HCT116 (cell line): ENCODE measurements around the gene NOXA1. TPM values are rescaled to one million over a fixed set of nuclear protein-coding genes. Genes with fewer than 3 reads are reported as not detected.
A peak's percentile ranks its signal among the peaks of the same experiment; 100 is the strongest.

ENCODE experiments used
- ATAC-seq: fragments of 200-7000 bp; cut with Tn5 transposase; 2 replicates; pipeline ENCODE4 v1.9.1; 2020; ENCODE audit warnings: mild to moderate bottlenecking, moderate library complexity
- BruUV-seq: library from RNA; stranded (reverse); fragments of 400-500 nt; replicated peaks from 2 replicates; lab custom pipeline; 2021; lab: Mats Ljungman, UMichigan
- CTCF ChIA-PET: fragments of 300-600 bp; sonication (Branson Sonifier 250); formaldehyde crosslinking; loops from one replicate; lab custom pipeline; 2021; ENCODE audit warnings: antibody characterized with exemption; lab: Charles Lee
- POLR2A ChIA-PET: fragments of 300-600, 350-600 bp; sonication (Branson Sonifier 250); formaldehyde crosslinking; loops from one replicate; lab custom pipeline; 2021; ENCODE audit warnings: antibody characterized with exemption; lab: Charles Lee
- RAD21 ChIA-PET, 2 experiments: fragments of 300-600 bp; sonication (Branson Sonifier 250); formaldehyde crosslinking; loops; one replicate each; lab custom pipeline; 2023; ENCODE audit warnings: low total read pairs in 2 of 2; ENCODE audit not compliant: uncharacterized antibody in 2 of 2, unreplicated experiment in 2 of 2, low non-redundant PET in 1 of 2; lab: Charles Lee
- DNase-seq: peaks from one replicate; pipeline ENCODE4 v3.0.0-alpha.2; 2010; ENCODE audit warnings: low read depth, low spot score
- H2AFZ ChIP-seq: fragments of 200-600 bp; shearing (Covaris generic), sonication (generic); 2 replicates; pipeline ENCODE4 v1.6.1; 2017; ENCODE audit warnings: low read depth, mixed run types, mixed read lengths, antibody characterized with exemption, low read length; ENCODE audit not compliant: poor library complexity, severe bottlenecking
- H3K27ac ChIP-seq: 2 replicates; pipeline ENCODE4 v1.5.1; 2012; ENCODE audit warnings: low read depth, low read length
- H3K27me3 ChIP-seq: fragments of 200-600 bp; sonication (generic); 2 replicates; pipeline ENCODE4 v1.6.1; 2016; ENCODE audit warnings: mixed run types, low read length, mixed read lengths; ENCODE audit not compliant: insufficient read depth
- H3K36me3 ChIP-seq, 2 experiments: fragments of 200-500 bp in 1 of 2; fragments of 200-600 bp in 1 of 2; sonication (Bioruptor generic) in 1 of 2; sonication (generic) in 1 of 2; 2 replicates each; pipeline versions ENCODE4 v1.5.1 to v1.6.1; 2014 to 2016; ENCODE audit warnings: low read length in 2 of 2, inconsistent platforms in 1 of 2, mixed read lengths in 1 of 2, mixed run types in 1 of 2; ENCODE audit not compliant: insufficient read depth in 2 of 2, control insufficient read depth in 1 of 2
- H3K4me1 ChIP-seq, 2 experiments: fragments of 200-600 bp in 1 of 2; sonication (generic) in 1 of 2; 2 replicates each; pipeline versions ENCODE4 v1.5.1 to v1.6.1; 2012 to 2017; ENCODE audit warnings: low read length in 2 of 2, inconsistent platforms in 1 of 2, mild to moderate bottlenecking in 1 of 2, mixed read lengths in 1 of 2, mixed run types in 1 of 2, moderate library complexity in 1 of 2; ENCODE audit not compliant: insufficient read depth in 2 of 2, control insufficient read depth in 1 of 2
- H3K4me2 ChIP-seq: fragments of 200-600 bp; sonication (generic); 2 replicates; pipeline ENCODE4 v1.6.1; 2017; ENCODE audit warnings: mixed run types, low read length, mixed read lengths
- H3K4me3 ChIP-seq, 2 experiments: fragments of 200-600 bp in 1 of 2; sonication (generic) in 1 of 2; replicated peaks in 1 of 2; 2 replicates each; pipeline ENCODE4 v1.5.1; 2011 to 2016; ENCODE audit warnings: low read length in 2 of 2, control low read depth in 1 of 2, low read depth in 1 of 2, mild to moderate bottlenecking in 1 of 2, mixed read lengths in 1 of 2, mixed run types in 1 of 2
- H3K79me2 ChIP-seq: fragments of 200-600 bp; sonication (generic); 2 replicates; pipeline ENCODE4 v1.6.1; 2017; ENCODE audit warnings: mild to moderate bottlenecking, mixed run types, low read length, moderate library complexity, mixed read lengths; ENCODE audit not compliant: insufficient read depth
- H3K9ac ChIP-seq: fragments of 200-600 bp; sonication (generic); 2 replicates; pipeline ENCODE4 v1.6.1; 2016; ENCODE audit warnings: low read length, mixed read lengths
- H3K9me2 ChIP-seq: fragments of 200-600 bp; sonication (generic), shearing (Covaris generic); 2 replicates; pipeline ENCODE4 v1.6.1; 2017; ENCODE audit warnings: mixed run types, mild to moderate bottlenecking, moderate library complexity; ENCODE audit not compliant: insufficient read depth
- H3K9me3 ChIP-seq, 2 experiments: fragments of 200-500 bp in 1 of 2; fragments of 200-600 bp in 1 of 2; sonication (Bioruptor generic) in 1 of 2; sonication (generic) in 1 of 2; 2 replicates each; pipeline ENCODE4 v1.6.1; 2014 to 2017; ENCODE audit warnings: low read length in 2 of 2, mixed read lengths in 2 of 2, inconsistent platforms in 1 of 2, low read depth in 1 of 2, mild to moderate bottlenecking in 1 of 2, mixed run types in 1 of 2, moderate library complexity in 1 of 2; ENCODE audit not compliant: control insufficient read depth in 1 of 2, insufficient read depth in 1 of 2
- H4K20me1 ChIP-seq: fragments of 200-600 bp; sonication (generic), shearing (Covaris generic); 2 replicates; pipeline ENCODE4 v1.6.1; 2017; ENCODE audit warnings: mixed run types, mild to moderate bottlenecking, moderate library complexity; ENCODE audit not compliant: insufficient read depth
- CBX3 ChIP-seq: IDR thresholded peaks from 2 replicates; pipeline ENCODE4 v1.6.1; 2012; ENCODE audit warnings: low read depth
- EZH2phosphoT487 ChIP-seq: fragments of 200-600 bp; IDR thresholded peaks from 2 replicates; pipeline ENCODE4 v1.6.1; 2018; ENCODE audit warnings: antibody characterized with exemption, borderline replicate concordance
- FOSL1 ChIP-seq: IDR thresholded peaks from 2 replicates; pipeline ENCODE4 v1.6.1; 2012; ENCODE audit warnings: low read depth
- POLR2A ChIP-seq: IDR thresholded peaks from 2 replicates; pipeline ENCODE4 v1.7.0; 2011; ENCODE audit warnings: borderline replicate concordance; ENCODE audit not compliant: insufficient read depth, insufficient read length; ENCODE audit errors: extremely low read depth
- RAD21 ChIP-seq: IDR thresholded peaks from 2 replicates; pipeline ENCODE4 v1.6.1; 2012; ENCODE audit warnings: low read depth, mild to moderate bottlenecking
- TCF7L2 ChIP-seq: IDR thresholded peaks from 2 replicates; pipeline ENCODE4 v1.7.0; 2011; ENCODE audit warnings: borderline replicate concordance, inconsistent platforms; ENCODE audit not compliant: insufficient read depth, insufficient read length; ENCODE audit errors: extremely low read depth
- intact Hi-C: fragments of 100-400 bp; cut with micrococcal nuclease; formaldehyde crosslinking; loops from 2 replicates; pipeline ENCODE4 v1.10.0; 2022
- total RNA-seq: library from RNA; stranded (reverse); gene quantifications from one replicate; pipeline ENCODE4 v1.2.1, GENCODE V29; 2021; ENCODE audit not compliant: unreplicated experiment
- TF ChIP-seq, protein P1 (sequence below): IDR thresholded peaks from 2 replicates; pipeline ENCODE4 v1.6.1; 2012
- TF ChIP-seq, protein P2 (sequence below): IDR thresholded peaks from 2 replicates; pipeline ENCODE4 v1.6.1; 2012
- TF ChIP-seq, protein P3 (sequence below): IDR thresholded peaks from 2 replicates; pipeline ENCODE4 v1.6.1; 2012; ENCODE audit warnings: low read depth
- TF ChIP-seq, protein P4 (sequence below): IDR thresholded peaks from 2 replicates; pipeline ENCODE4 v1.6.1; 2011; ENCODE audit warnings: mild to moderate bottlenecking, low read length, moderate library complexity; ENCODE audit not compliant: insufficient replicate concordance; ENCODE audit errors: extremely low read depth

NOXA1 gene
- total RNA-seq, 1 experiment from 2014 or later = 13.2 TPM

DNA sequence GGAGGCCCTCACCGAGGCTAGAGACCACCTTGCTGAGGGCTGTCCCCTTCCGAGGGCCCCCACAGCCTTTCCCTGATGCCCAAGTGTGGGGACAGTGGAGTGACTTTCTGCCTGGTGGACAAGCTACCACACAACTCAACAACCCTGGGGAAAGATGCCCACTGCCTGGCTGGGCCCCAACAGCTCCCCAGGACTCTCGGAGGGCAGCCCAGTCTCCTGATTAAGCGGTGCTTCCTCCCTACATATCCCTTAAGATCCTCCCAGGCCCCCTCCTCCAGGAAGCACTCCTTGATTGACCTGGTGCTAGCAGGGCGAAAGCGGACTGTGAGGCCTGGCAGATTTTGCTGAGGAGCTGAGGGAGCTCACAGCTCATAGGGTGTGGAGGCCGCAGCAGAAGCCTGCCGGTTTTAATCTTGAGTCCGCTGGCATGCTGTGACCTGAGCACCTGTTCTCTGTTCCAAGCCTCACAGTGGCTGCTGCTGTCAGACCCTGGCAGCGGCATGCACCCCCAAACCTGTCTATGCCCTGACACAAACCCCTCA, 33.7 kb downstream of the NOXA1 start:
- no peak overlapping the region for H3K4me3 ChIP-seq
- no peaks in the 10 kb centered on the region for H3K9me3 ChIP-seq
- RAD21 ChIA-PET = no interaction called here
- H2AFZ ChIP-seq = no peak overlapping the region
- no TSS peak for BruUV-seq
- no peaks in the 10 kb centered on the region for H3K27me3 ChIP-seq
- H4K20me1 ChIP-seq = peaks cover 4% of the 10 kb centered on the region; the same call in 1 of the 2 replicates
- peak overlapping the region; percentile 94 for H3K4me2 ChIP-seq
- H3K9ac ChIP-seq = no peak overlapping the region
- intact Hi-C loops = no loop called here
- H3K9me2 ChIP-seq = no peaks in the 10 kb centered on the region
- peaks cover 27 to 68% of the 10 kb centered on the region in 2 experiments for H3K4me1 ChIP-seq
- CTCF ChIA-PET = no interaction called here
- H3K79me2 ChIP-seq = peaks cover 47% of the 10 kb centered on the region
- POLR2A ChIA-PET = no interaction called here
- peak overlapping the region; percentile 81; the same call in 1 of the 2 replicates for H3K27ac ChIP-seq
- peaks cover 11 to 40% of the 10 kb centered on the region in 2 experiments; a peak in 2 of 4 replicates for H3K36me3 ChIP-seq
- TF ChIP-seq CBX3 (no peak), EZH2phosphoT487 (no peak), RAD21 (no peak), TCF7L2 (no peak), FOSL1 (no peak)
- TF ChIP-seq, protein P1, sequence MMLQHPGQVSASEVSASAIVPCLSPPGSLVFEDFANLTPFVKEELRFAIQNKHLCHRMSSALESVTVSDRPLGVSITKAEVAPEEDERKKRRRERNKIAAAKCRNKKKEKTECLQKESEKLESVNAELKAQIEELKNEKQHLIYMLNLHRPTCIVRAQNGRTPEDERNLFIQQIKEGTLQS = no peak
- ATAC-seq = no peak
- DNase-seq = no peak

DNA sequence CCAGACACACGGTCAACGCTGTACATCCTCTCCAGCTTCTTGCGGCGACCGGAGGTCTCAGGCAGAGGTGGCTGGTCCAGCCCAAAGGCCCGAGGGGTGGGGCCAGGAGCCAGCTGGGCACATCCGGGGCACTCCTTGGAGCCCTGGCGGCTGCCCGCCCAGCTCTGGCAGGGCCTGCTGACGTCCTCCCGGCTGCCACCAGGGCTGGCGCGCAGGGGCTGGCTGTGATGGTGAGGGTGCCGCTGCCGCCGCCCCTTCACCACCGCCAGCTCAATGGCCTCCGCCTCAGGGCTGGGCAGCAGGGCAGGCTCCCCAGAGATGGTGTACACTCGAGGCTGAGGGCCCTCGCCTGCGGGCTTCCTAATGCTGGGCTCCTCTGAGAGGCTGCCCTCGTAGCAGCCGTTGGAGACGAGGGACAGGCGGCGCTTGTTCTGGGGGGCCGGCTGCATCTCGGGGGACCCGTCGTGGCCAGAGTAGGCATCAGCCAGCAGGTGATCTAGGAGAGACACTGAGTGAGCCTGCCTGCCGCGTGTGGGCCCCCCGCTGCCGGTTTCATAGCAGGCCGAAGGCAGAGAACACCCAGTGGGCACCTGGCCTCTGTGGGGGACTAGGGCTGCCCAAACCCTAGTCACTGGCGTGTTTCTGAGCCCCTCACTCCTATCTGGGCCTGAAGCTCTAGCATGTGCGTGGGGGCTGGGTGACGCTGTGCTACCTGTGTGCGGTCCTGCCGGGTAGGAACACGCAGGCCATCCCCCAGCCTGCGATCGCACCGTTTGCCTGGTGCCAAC, 34.4 kb downstream of the NOXA1 start:
- Histone ChIP-seq H4K20me1 (peaks cover 4% of the 10 kb centered on the region; the same call in 1 of the 2 replicates), H3K9me3 (no peaks in the 10 kb centered on the region), H3K79me2 (peaks cover 44% of the 10 kb centered on the region), H3K4me3 (peak overlapping the region; percentile 75 to 94), H3K27ac (peak overlapping the region; percentile 81; the same call in 1 of the 2 replicates), H3K27me3 (no peaks in the 10 kb centered on the region), H3K36me3 (peaks cover 11 to 34% of the 10 kb centered on the region in 2 experiments; a peak in 2 of 4 replicates), H3K4me2 (peak overlapping the region; percentile 94), H3K9ac (peak overlapping the region; percentile 98), H3K4me1 (peaks cover 29 to 74% of the 10 kb centered on the region in 2 experiments), H2AFZ (no peak overlapping the region), H3K9me2 (no peaks in the 10 kb centered on the region)
- ChIA-PET RAD21 (no interaction called here), CTCF (no interaction called here), POLR2A (no interaction called here)
- TSS peak; percentile 50 for BruUV-seq
- no peak for DNase-seq
- intact Hi-C loops = no loop called here
- TF ChIP-seq, protein P2, sequence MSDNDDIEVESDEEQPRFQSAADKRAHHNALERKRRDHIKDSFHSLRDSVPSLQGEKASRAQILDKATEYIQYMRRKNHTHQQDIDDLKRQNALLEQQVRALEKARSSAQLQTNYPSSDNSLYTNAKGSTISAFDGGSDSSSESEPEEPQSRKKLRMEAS = no peak
- TF ChIP-seq EZH2phosphoT487 (no peak), POLR2A (no peak), FOSL1 (no peak)
- TF ChIP-seq, protein P3, sequence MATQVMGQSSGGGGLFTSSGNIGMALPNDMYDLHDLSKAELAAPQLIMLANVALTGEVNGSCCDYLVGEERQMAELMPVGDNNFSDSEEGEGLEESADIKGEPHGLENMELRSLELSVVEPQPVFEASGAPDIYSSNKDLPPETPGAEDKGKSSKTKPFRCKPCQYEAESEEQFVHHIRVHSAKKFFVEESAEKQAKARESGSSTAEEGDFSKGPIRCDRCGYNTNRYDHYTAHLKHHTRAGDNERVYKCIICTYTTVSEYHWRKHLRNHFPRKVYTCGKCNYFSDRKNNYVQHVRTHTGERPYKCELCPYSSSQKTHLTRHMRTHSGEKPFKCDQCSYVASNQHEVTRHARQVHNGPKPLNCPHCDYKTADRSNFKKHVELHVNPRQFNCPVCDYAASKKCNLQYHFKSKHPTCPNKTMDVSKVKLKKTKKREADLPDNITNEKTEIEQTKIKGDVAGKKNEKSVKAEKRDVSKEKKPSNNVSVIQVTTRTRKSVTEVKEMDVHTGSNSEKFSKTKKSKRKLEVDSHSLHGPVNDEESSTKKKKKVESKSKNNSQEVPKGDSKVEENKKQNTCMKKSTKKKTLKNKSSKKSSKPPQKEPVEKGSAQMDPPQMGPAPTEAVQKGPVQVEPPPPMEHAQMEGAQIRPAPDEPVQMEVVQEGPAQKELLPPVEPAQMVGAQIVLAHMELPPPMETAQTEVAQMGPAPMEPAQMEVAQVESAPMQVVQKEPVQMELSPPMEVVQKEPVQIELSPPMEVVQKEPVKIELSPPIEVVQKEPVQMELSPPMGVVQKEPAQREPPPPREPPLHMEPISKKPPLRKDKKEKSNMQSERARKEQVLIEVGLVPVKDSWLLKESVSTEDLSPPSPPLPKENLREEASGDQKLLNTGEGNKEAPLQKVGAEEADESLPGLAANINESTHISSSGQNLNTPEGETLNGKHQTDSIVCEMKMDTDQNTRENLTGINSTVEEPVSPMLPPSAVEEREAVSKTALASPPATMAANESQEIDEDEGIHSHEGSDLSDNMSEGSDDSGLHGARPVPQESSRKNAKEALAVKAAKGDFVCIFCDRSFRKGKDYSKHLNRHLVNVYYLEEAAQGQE = no peak
- TF ChIP-seq, protein P1 = no peak
- TF ChIP-seq, protein P4, sequence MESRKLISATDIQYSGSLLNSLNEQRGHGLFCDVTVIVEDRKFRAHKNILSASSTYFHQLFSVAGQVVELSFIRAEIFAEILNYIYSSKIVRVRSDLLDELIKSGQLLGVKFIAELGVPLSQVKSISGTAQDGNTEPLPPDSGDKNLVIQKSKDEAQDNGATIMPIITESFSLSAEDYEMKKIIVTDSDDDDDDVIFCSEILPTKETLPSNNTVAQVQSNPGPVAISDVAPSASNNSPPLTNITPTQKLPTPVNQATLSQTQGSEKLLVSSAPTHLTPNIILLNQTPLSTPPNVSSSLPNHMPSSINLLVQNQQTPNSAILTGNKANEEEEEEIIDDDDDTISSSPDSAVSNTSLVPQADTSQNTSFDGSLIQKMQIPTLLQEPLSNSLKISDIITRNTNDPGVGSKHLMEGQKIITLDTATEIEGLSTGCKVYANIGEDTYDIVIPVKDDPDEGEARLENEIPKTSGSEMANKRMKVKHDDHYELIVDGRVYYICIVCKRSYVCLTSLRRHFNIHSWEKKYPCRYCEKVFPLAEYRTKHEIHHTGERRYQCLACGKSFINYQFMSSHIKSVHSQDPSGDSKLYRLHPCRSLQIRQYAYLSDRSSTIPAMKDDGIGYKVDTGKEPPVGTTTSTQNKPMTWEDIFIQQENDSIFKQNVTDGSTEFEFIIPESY = no peak
- ATAC-seq = no peak
